H1 (cell line): Measurements from ENCODE around the gene DENND5B. TPM values are rescaled to one million over a fixed set of nuclear protein-coding genes. Genes with fewer than 3 reads are reported as not detected.
A peak's percentile ranks its signal among the peaks of the same experiment; 100 is the strongest.

Experiments used
- CBX5 ChIP-seq: fragments of 300-800, 300-1000 bp; sonication (generic); IDR thresholded peaks from 2 replicates; pipeline ENCODE4 v1.7.1; 2016; ENCODE audit warnings: antibody characterized with exemption, low read length, low read depth
- CHD7 ChIP-seq: fragments of 300-600 bp; sonication (generic); IDR thresholded peaks from 2 replicates; pipeline ENCODE4 v1.7.1; 2012; ENCODE audit warnings: low read length, moderate library complexity, mild to moderate bottlenecking, inconsistent platforms; ENCODE audit not compliant: insufficient replicate concordance
- HDAC6 ChIP-seq: IDR thresholded peaks from one replicate; pipeline ENCODE4 v1.7.1; 2012; ENCODE audit warnings: low read depth, mild to moderate bottlenecking, inconsistent platforms, low read length, moderate library complexity
- NANOG ChIP-seq: IDR thresholded peaks from 2 replicates; pipeline ENCODE4 v1.6.1; 2011; ENCODE audit warnings: low read length, low read depth, mild to moderate bottlenecking, inconsistent platforms; ENCODE audit not compliant: insufficient read depth, poor library complexity, severe bottlenecking
- PHF8 ChIP-seq: fragments of 200-600 bp; sonication (generic); conservative IDR thresholded peaks from 2 replicates; pipeline ENCODE4 v1.7.1; 2012; ENCODE audit warnings: low read depth, mild to moderate bottlenecking, inconsistent platforms, low read length, moderate library complexity
- POU5F1 ChIP-seq: IDR thresholded peaks from 2 replicates; pipeline ENCODE4 v1.6.1; 2011; ENCODE audit warnings: low read depth, mild to moderate bottlenecking, low read length, moderate library complexity
- RBBP5 ChIP-seq: IDR thresholded peaks from 2 replicates; pipeline ENCODE4 v1.7.1; 2012; ENCODE audit warnings: low read depth, mild to moderate bottlenecking, inconsistent platforms, low read length, moderate library complexity, borderline replicate concordance
- SP1 ChIP-seq: IDR thresholded peaks from 2 replicates; pipeline ENCODE4 v1.6.1; 2011; ENCODE audit warnings: low read depth, low read length
- SP4 ChIP-seq: IDR thresholded peaks from 2 replicates; pipeline ENCODE4 v1.6.1; 2012; ENCODE audit warnings: low read length, inconsistent platforms
- SRF ChIP-seq: IDR thresholded peaks from 2 replicates; pipeline ENCODE4 v1.6.1; 2011; ENCODE audit warnings: mild to moderate bottlenecking, low read depth, low read length, moderate library complexity
- TEAD4 ChIP-seq: IDR thresholded peaks from 2 replicates; pipeline ENCODE4 v1.6.1; 2012; ENCODE audit warnings: low read depth, low read length, inconsistent platforms, mixed read lengths
- polyA plus RNA-seq, 7 experiments: library from polyadenylated mRNA; depleted of rRNA in 3 of 7; stranded (reverse) in 5 of 7; unstranded in 2 of 7; fragments of >200 nt in 5 of 7; fragments of 200-250 nt in 2 of 7; gene quantifications; 1 replicate in 5 of 7; 2 replicates in 1 of 7; 4 replicates in 1 of 7; pipeline versions ENCODE4 v1.2.1 to v1.2.3, GENCODE V29; 2011 to 2013; ENCODE audit warnings: missing spikeins in 2 of 7, mixed read lengths in 2 of 7
- total RNA-seq: library from RNA; stranded (reverse); fragmentation: NEBNext Ultra II Directional; extraction: Animal tissue kit (Norgen Biotek cat#: 25700); gene quantifications from 2 replicates; pipeline ENCODE4 v1.2.1, GENCODE V29; 2021
- TF ChIP-seq, protein P1 (sequence below): IDR thresholded peaks from 2 replicates; pipeline ENCODE4 v1.6.1; 2011; ENCODE audit warnings: low read depth, mild to moderate bottlenecking, low read length; ENCODE audit not compliant: insufficient read depth

Gene DENND5B
- total and polyA plus RNA-seq, 2 of the 8 experiments (the other 6 are each of a cell fraction or from before 2014, with no cell fraction given), result 13.4 to 20.2 TPM

GRCh38 chr12:31387011-31387410, 203.9 kb downstream of the DENND5B start (continued):
- peak; percentile 0 for TF ChIP-seq CHD7
- TF ChIP-seq HDAC6, result no peak
- TF ChIP-seq PHF8, result no peak
- TF ChIP-seq SP1, result 0 out of 2 replicates have a peak, but pooled peaks have one; percentile 29
- TF ChIP-seq RBBP5, result no peak
- no peak for TF ChIP-seq SRF
- no peak for TF ChIP-seq POU5F1
- no peak for TF ChIP-seq CBX5
- TF ChIP-seq, protein P1, sequence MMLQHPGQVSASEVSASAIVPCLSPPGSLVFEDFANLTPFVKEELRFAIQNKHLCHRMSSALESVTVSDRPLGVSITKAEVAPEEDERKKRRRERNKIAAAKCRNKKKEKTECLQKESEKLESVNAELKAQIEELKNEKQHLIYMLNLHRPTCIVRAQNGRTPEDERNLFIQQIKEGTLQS, result no peak
- TF ChIP-seq TEAD4, result no peak
- no peak for TF ChIP-seq NANOG
- TF ChIP-seq SP4, result no peak
